Activated gamma-delta T cell treated with Interleukin-2 at 50 U/mL for 16 hours (primary cell): ENCODE data around the gene RIOK1.
"Not testable (repeated sequence)": the region's sequence is repeated elsewhere in the genome, so short reads cannot be mapped to it uniquely, and the experiment has no call there.

ENCODE experiments used
- DNase-seq: peaks from one replicate; pipeline ENCODE4 v3.0.0-alpha.2; 2020

The RIOK1 gene

GRCh38 chr6:7442467-7442866 lies 52.9 kb downstream of the RIOK1 start:
- DNase-seq = no peak

GRCh38 chr6:7445101-7445500 lies 55.5 kb downstream of the RIOK1 start:
- DNase-seq = no peak

- DNase-seq = no peak
Measured at GRCh38 chr6:7445885-7446461, 56.4 kb downstream of the RIOK1 start.

GRCh38 chr6:7446619-7447325 lies 57.2 kb downstream of the RIOK1 start:
- no peak for DNase-seq

- no peak for DNase-seq
Measured at GRCh38 chr6:7448232-7448631, 58.6 kb downstream of the RIOK1 start.

- no peak for DNase-seq
Measured at GRCh38 chr6:7449018-7449417, 59.4 kb downstream of the RIOK1 start.

- DNase-seq = no peak
Measured at GRCh38 chr6:7451326-7451725, 61.7 kb downstream of the RIOK1 start.

GRCh38 chr6:7452898-7453297 lies 63.3 kb downstream of the RIOK1 start:
- no peak for DNase-seq

GRCh38 chr6:7454696-7455358 lies 65.2 kb downstream of the RIOK1 start:
- no peak for DNase-seq

GRCh38 chr6:7456302-7456701 lies 66.7 kb downstream of the RIOK1 start:
- DNase-seq = not testable (repeated sequence)

GRCh38 chr6:7461416-7461815 lies 71.8 kb downstream of the RIOK1 start:
- DNase-seq = no peak

- DNase-seq = no peak
Measured at GRCh38 chr6:7463785-7464184, 74.2 kb downstream of the RIOK1 start.

- no peak for DNase-seq
Measured at GRCh38 chr6:7467007-7467897, 77.6 kb downstream of the RIOK1 start.
